Esophagus (tissue), 2 donors: Measurements from ENCODE around the gene DAZAP2. TPM values are rescaled to one million over a fixed set of nuclear protein-coding genes. Genes with fewer than 3 reads are reported as not detected.

Experiments
- H3K27ac ChIP-seq, 2 donors: one replicate each; pipeline ENCODE4 v1.5.1; 2013; ENCODE audit warnings: low read depth in 2 of 2, mild to moderate bottlenecking in 2 of 2, inconsistent platforms in 1 of 2, low read length in 1 of 2, moderate library complexity in 1 of 2
- H3K27me3 ChIP-seq, 2 donors: one replicate each; pipeline ENCODE4 v1.6.1; 2013; ENCODE audit warnings: low read length in 2 of 2, control low read depth in 1 of 2, mild to moderate bottlenecking in 1 of 2; ENCODE audit not compliant: insufficient read depth in 2 of 2, control insufficient read depth in 1 of 2
- H3K36me3 ChIP-seq, 2 donors: one replicate each; pipeline ENCODE4 v1.6.1; 2013; ENCODE audit warnings: low read length in 1 of 2; ENCODE audit not compliant: control insufficient read depth in 2 of 2, insufficient read depth in 2 of 2
- H3K4me1 ChIP-seq, 2 donors: one replicate each; pipeline ENCODE4 v1.6.1; 2013; ENCODE audit warnings: low read length in 1 of 2; ENCODE audit not compliant: control insufficient read depth in 2 of 2, insufficient read depth in 2 of 2
- H3K4me3 ChIP-seq, 2 donors: one replicate each; pipeline ENCODE4 v1.5.1; 2013; ENCODE audit warnings: low read length in 2 of 2, mild to moderate bottlenecking in 2 of 2, low read depth in 1 of 2, moderate library complexity in 1 of 2
- H3K9me3 ChIP-seq, 2 donors: one replicate each; pipeline ENCODE4 v1.6.1; 2013; ENCODE audit warnings: mild to moderate bottlenecking in 2 of 2, low read depth in 1 of 2, low read length in 1 of 2, moderate library complexity in 1 of 2; ENCODE audit not compliant: control insufficient read depth in 2 of 2, insufficient read depth in 1 of 2
- WGBS, 2 donors: extraction: QIAGEN DNeasy Blood & Tissue Kit; methylation state at CpG; one replicate each; pipeline ENCODE4 v1.1.7; 2013; 5-methylcytosine and 5-hydroxymethylcytosine counted together
- polyA plus RNA-seq, 2 donors: library from polyadenylated mRNA; stranded (reverse); fragments of 200-250 nt; gene quantifications; one replicate each; pipeline ENCODE4 v1.2.3, GENCODE V29; 2013
- donor health status: healthy with polysubstance abuse.
- donor health status: Bipolar disorder and iron deficiency.

DAZAP2 gene, protein sequence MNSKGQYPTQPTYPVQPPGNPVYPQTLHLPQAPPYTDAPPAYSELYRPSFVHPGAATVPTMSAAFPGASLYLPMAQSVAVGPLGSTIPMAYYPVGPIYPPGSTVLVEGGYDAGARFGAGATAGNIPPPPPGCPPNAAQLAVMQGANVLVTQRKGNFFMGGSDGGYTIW
- 100 to 1,000 TPM in 1 of 2 donors, 10 to 100 TPM in 1; 66.5 to 185 TPM for polyA plus RNA-seq

DNA sequence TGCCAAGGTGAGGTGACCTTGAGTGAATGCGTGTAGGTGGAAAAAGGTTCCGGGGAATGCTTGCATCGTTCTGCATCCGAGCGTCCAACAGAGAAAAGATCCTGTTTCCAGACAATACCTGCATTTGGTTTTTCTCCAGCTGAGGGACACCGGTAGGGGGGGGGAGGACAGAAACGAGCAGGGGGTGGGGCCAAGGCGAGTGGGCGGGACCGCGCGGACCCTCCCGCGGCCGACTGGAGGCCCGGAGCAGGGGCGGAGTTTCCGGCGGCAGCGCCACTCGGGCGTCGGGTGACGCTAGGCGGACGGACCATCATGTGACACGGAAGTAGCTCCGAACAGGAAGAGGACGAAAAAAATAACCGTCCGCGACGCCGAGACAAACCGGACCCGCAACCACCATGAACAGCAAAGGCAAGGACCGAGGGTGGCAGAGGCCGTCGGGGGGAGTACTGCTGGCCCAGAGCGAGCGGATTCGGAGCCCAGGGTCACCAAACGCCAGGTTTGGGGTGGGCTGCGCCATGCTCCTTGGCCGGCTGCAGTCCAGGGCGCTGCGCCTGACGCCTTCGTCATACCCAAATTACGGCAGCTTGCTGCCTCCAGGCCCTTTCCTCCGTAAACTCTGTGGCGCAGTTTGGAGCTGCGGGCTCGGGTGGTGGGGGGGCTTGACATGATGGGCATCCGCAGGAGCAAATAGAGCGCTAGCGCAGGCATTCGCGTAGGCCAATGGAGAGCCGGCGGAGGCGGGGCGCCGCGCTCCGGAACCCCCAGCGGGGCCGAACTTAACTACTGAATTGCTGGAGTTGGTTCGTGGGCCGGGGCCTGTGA lies at the start of gene DAZAP2:
TSS of gene DAZAP2 (plus strand) at position 317 of the 825 bp plus-strand sequence. CDS start at position 399, 82 bp downstream.
- H3K27me3 ChIP-seq: no peaks in the 10 kb centered on the region
- no peaks in the 10 kb centered on the region for H3K9me3 ChIP-seq
- WGBS, 2 donors: 0% methylated on average over 68 to 70 of the region's 70 CpGs
- H3K4me3 ChIP-seq: peak within 1 kb of the TSS; percentile 85 to 99
- peaks cover 0 to 8% of the 10 kb centered on the region in 2 donors for H3K4me1 ChIP-seq
- H3K36me3 ChIP-seq: peaks cover 12 to 19% of the 10 kb centered on the region in 2 donors
- H3K27ac ChIP-seq: peak within 1 kb of the TSS; percentile 100

DNA sequence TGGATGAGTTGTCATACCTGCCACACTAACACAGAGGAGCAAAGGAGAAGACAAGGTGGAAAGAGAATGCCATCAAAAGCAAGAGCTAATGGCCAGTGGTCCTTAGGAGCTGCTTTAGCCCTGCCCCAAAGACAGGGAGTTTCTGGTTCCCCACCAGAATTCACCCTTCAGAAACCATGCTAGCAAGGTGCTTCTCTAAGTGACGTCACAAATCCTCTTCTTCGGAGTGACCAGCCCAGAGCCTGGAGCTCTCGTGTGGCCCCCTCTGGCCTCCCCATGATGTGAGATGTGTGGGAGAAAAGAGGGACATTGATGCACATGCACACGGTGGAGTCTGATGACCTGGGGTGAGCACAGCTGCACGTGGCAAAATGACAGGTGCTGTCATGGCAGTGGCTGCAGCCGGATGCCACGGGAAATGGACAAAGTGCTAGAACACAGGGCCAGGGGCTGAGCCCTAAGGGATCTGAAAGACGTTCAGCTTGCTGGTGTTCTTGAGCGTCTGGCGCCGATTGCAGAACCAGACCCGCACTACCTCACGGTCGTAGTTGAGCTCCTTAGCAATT lies 48.8 kb upstream of the DAZAP2 start:
- no peaks in the 10 kb centered on the region for H3K9me3 ChIP-seq
- H3K27ac ChIP-seq: no peak overlapping the region
- H3K4me3 ChIP-seq: no peak overlapping the region
- H3K36me3 ChIP-seq: peaks cover 2 to 5% of the 10 kb centered on the region in 2 donors
- H3K27me3 ChIP-seq: no peaks in the 10 kb centered on the region
- 91 to 93% methylated on average over 14 of the region's 14 CpGs for WGBS, 2 donors
- H3K4me1 ChIP-seq: peaks cover 0 to 2% of the 10 kb centered on the region in 2 donors

DNA sequence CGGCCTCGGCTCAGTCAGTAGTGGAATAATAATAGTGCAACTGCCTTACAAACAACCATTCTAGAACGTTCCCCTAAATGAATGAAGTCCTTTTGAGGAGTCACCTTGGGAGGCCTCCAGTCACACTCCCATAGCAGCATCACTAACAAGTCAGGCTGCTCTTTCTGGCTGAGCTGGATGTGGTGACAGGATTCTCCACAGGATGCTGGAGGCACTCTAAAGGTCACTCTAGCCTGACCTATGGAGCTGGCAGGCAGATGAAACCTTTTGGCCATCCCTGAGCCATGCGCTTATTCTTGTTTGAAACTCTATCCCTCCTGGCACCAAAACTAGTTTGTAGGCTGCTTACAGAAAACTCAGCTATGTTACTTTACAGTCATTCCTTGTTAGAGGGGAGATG lies 47.8 kb upstream of the DAZAP2 start:
- no peak overlapping the region for H3K4me3 ChIP-seq
- H3K27ac ChIP-seq: no peak overlapping the region
- no peaks in the 10 kb centered on the region for H3K27me3 ChIP-seq
- 90 to 94% methylated on average over 4 of the region's 4 CpGs for WGBS, 2 donors
- H3K36me3 ChIP-seq: peaks cover 2 to 5% of the 10 kb centered on the region in 2 donors
- H3K9me3 ChIP-seq: no peaks in the 10 kb centered on the region
- peaks cover 0 to 2% of the 10 kb centered on the region in 2 donors for H3K4me1 ChIP-seq

DNA sequence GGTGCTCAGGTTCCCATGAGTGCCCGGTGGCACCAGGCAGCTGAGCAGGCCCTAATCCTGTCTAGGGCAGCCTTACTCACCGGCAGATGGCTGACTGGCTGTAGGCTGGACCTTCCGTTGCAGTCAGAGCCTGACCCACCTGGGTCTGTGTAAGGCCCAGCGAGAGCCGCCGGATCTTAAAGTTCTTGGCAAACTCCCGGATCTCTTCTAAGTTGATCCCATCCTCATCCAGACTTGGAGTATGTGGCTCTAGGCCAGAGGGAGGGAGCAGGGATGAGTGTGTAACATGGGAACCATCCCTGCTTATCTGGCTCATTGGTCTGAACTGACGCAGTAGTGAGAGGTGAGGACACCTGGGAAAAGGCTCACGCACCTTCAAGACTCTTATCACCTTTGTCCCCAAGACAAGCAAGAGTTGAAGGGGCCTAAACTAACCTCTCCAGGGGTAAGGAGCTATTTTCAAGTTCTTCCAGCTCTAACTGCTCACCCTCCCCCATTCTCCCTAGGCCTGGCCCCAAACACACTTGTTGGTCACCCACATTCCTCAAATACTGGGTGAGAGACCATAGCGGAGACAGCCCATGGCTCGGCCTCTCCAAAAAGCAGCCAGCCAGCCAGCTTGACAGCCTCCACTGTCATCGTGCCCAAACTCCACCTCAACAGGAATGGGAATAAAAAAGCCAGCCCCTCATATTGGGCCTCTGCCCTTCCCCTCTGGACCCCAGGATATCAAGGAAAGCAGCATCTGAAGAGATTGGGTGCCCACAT lies 46.9 kb upstream of the DAZAP2 start:
- H3K27ac ChIP-seq: no peak overlapping the region
- H3K9me3 ChIP-seq: no peaks in the 10 kb centered on the region
- no peaks in the 10 kb centered on the region for H3K27me3 ChIP-seq
- H3K4me3 ChIP-seq: no peak overlapping the region
- H3K36me3 ChIP-seq: peaks cover 2 to 5% of the 10 kb centered on the region in 2 donors
- WGBS, 2 donors: 90 to 91% methylated on average over 12 of the region's 12 CpGs
- H3K4me1 ChIP-seq: peaks cover 0 to 2% of the 10 kb centered on the region in 2 donors

DNA sequence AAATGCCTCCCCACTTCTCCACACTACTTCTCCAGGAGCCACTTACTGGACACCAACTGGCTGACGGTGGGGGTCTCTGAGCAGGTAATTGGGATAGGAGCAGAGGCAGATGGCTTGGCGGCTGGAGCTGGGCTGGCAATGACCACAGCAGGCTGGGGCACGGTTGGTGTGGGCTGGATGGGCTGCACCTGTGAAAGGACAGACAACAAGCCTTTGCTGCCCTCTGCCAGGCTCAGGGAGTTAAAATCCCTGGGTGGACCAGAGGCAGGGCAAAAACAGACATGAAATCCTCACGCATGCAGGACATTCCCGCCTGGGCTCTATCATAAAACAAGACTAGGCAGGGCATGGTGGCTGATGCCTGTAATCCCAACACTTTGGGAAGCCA lies 46.3 kb upstream of the DAZAP2 start:
- no peaks in the 10 kb centered on the region for H3K27me3 ChIP-seq
- H3K4me3 ChIP-seq: no peak overlapping the region
- 88 to 95% methylated on average over 5 of the region's 5 CpGs for WGBS, 2 donors
- peaks cover 0 to 2% of the 10 kb centered on the region in 2 donors for H3K4me1 ChIP-seq
- peaks cover 2 to 5% of the 10 kb centered on the region in 2 donors for H3K36me3 ChIP-seq
- no peaks in the 10 kb centered on the region for H3K9me3 ChIP-seq
- no peak overlapping the region for H3K27ac ChIP-seq

DNA sequence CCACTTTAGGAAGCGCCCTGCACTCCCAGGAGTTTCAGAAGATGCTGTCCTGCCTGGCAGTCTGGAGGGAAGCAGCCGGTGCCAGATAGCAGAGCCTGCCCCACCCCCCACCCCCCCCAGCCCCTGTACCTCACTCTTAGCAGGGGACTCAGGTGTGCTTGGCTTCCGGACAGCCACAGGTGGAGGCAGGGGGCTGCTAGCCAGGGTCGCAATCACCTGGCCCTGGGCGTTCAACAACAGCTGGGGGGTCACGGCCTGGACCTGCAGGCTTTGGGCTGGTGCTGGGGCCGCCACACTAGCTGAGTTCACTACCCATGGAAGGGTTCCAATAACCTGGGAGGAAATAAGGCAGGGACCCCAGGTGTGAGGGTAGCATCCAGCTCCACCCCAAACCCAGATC lies 42.8 kb upstream of the DAZAP2 start:
- no peaks in the 10 kb centered on the region for H3K9me3 ChIP-seq
- no peaks in the 10 kb centered on the region for H3K27me3 ChIP-seq
- WGBS, 2 donors: 90 to 95% methylated on average over 7 of the region's 7 CpGs
- H3K27ac ChIP-seq: no peak overlapping the region
- peaks cover 0 to 7% of the 10 kb centered on the region in 2 donors for H3K36me3 ChIP-seq
- H3K4me3 ChIP-seq: no peak overlapping the region
- peaks cover 0 to under 1% of the 10 kb centered on the region in 2 donors for H3K4me1 ChIP-seq

DNA sequence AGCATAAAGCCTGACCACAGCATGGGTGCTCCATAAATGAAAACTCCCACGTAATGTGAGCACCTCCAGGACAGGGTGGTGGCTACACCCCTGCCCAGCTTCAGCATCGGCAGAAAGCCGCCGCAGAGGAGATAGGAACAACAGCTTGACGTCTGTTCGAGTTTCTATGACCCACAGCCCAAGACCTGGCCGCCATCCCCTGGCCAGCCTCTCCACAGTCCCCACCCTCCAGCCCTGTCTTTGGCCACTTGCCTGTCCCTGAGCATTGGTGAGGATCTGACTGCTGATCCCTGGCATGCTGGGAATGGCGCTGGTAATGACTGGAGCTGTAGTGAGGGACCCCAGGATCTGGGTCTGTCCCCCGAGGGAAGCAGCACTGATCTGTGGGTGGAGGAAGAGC lies 42.1 kb upstream of the DAZAP2 start:
- H3K36me3 ChIP-seq: peaks cover 0 to 7% of the 10 kb centered on the region in 2 donors
- WGBS, 2 donors: 92 to 94% methylated on average over 9 of the region's 9 CpGs

DNA sequence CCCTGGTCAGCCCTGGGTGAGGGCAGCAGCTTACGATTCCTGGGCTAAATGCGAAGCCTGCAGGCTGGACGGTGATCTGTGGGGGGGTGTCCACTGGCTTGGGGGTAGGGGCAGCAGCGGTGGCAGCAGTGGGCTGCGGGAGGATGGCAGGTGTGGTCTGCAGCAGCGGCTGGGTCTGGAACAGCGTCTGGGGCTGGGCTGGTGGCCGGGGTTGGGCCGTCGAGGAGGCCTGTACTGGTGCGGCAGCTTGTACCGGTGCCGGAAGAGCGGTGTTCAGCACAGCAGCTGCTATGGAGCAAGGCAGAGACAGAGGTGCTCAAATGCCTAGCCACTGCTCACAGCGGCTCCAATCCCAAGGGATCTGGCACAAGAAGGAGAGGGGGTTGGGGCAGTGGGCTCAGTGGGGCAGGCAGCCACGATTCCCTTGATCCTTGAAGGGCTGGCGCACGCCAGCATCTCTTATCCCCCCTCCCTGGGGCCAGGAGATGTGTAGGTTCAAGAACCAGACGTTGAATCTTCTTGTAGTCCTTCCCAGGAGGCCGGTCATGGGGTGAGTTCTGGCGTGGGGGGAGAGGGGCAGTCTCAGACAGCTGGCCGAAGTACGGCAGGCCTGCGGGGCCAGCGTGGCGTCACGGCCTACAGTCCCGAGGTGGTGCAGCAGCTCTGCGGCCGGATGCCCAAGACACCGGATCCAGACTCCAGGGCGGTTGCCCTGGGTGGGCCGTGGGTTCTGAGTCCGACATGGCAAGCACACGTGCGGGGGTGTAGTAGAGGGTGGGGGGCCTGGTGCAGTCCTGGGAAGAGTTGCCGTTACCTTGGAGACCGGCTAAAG lies 40.7 kb upstream of the DAZAP2 start:
- no peaks in the 10 kb centered on the region for H3K4me1 ChIP-seq
- peaks cover 0 to 7% of the 10 kb centered on the region in 2 donors for H3K36me3 ChIP-seq
- H3K4me3 ChIP-seq: no peak overlapping the region
- no peak overlapping the region for H3K27ac ChIP-seq
- H3K27me3 ChIP-seq: no peaks in the 10 kb centered on the region
- no peaks in the 10 kb centered on the region for H3K9me3 ChIP-seq
- 92 to 93% methylated on average over 38 of the region's 38 CpGs for WGBS, 2 donors

More for the DNA sequence above, 42.1 kb upstream of the DAZAP2 start:
- Histone ChIP-seq H3K27me3 (no peaks in the 10 kb centered on the region), H3K4me3 (no peak overlapping the region), H3K9me3 (no peaks in the 10 kb centered on the region), H3K4me1 (no peaks in the 10 kb centered on the region), H3K27ac (no peak overlapping the region)
